Panc1 (cell line): ENCODE measurements around the gene DLGAP5.

Experiments
- POLR2AphosphoS5 ChIP-seq: IDR thresholded peaks from 2 replicates; pipeline ENCODE4 v1.6.1; 2012; ENCODE audit warnings: mild to moderate bottlenecking, low read depth, low read length, moderate library complexity
- SIN3A ChIP-seq: IDR thresholded peaks from 2 replicates; pipeline ENCODE4 v1.6.1; 2012; ENCODE audit warnings: low read depth, mild to moderate bottlenecking, low read length, moderate library complexity, borderline replicate concordance; ENCODE audit not compliant: insufficient read depth
- TF ChIP-seq, protein P1 (sequence below): fragments of 450-650 bp; IDR thresholded peaks from 2 replicates; pipeline ENCODE4 v1.5.1; 2017; ENCODE audit warnings: mild to moderate bottlenecking

DNA sequence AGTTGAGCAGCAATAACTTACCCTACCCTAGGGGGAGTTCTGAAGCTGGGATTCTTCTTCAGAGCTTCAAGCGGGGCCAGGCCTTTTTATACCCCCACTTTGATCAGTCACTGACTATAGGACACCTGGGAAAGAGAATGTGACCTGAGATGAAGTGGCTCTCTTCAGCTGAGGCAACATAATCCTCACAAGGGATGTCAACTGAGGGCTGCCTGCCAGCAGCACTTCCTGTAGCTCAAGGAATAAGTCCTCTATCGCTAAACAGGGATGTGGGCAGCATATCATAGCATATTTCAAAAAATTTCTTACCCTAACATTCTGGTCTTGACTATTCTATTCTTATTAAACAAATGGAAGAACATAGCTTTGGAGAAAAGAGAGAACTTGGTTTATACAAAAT, 45.0 kb downstream of the DLGAP5 start:
- TF ChIP-seq, protein P1, sequence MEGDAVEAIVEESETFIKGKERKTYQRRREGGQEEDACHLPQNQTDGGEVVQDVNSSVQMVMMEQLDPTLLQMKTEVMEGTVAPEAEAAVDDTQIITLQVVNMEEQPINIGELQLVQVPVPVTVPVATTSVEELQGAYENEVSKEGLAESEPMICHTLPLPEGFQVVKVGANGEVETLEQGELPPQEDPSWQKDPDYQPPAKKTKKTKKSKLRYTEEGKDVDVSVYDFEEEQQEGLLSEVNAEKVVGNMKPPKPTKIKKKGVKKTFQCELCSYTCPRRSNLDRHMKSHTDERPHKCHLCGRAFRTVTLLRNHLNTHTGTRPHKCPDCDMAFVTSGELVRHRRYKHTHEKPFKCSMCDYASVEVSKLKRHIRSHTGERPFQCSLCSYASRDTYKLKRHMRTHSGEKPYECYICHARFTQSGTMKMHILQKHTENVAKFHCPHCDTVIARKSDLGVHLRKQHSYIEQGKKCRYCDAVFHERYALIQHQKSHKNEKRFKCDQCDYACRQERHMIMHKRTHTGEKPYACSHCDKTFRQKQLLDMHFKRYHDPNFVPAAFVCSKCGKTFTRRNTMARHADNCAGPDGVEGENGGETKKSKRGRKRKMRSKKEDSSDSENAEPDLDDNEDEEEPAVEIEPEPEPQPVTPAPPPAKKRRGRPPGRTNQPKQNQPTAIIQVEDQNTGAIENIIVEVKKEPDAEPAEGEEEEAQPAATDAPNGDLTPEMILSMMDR = no peak
- TF ChIP-seq POLR2AphosphoS5 (no peak), SIN3A (no peak)
